ENCODE results near the gene OTC.

DNA sequence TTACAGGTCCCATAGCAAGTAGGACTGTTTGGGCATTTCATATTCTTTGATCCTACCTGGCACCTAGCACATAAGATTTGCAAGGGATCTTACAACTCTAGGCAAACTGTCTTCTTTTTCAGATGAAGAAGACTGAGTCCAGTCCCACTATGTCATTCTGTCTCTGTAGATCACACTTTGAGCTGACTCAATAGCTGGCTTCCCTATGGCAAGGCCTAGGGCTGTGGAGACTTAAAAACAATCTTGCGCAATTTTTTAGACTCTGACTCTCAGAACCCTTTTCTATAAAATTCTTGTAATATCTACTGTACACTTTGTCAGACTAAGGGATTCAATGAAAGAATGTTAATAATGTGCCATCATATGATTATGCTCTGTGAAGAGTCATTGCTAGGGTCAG is 26.7 kb downstream of the OTC start:
- TF ChIP-seq, protein P1, sequence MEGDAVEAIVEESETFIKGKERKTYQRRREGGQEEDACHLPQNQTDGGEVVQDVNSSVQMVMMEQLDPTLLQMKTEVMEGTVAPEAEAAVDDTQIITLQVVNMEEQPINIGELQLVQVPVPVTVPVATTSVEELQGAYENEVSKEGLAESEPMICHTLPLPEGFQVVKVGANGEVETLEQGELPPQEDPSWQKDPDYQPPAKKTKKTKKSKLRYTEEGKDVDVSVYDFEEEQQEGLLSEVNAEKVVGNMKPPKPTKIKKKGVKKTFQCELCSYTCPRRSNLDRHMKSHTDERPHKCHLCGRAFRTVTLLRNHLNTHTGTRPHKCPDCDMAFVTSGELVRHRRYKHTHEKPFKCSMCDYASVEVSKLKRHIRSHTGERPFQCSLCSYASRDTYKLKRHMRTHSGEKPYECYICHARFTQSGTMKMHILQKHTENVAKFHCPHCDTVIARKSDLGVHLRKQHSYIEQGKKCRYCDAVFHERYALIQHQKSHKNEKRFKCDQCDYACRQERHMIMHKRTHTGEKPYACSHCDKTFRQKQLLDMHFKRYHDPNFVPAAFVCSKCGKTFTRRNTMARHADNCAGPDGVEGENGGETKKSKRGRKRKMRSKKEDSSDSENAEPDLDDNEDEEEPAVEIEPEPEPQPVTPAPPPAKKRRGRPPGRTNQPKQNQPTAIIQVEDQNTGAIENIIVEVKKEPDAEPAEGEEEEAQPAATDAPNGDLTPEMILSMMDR (IDR thresholded peaks at IDR 0.05; ENCODE audit: insufficient read depth, low read depth, low read length), result no peak
- no peak for TF ChIP-seq EZH2 (IDR thresholded peaks at IDR 0.05; ENCODE audit: insufficient read depth, low read length)
